ENCODE results near the gene ATM. TPM values are rescaled to one million over a fixed set of nuclear protein-coding genes. Genes with fewer than 3 reads are reported as not detected.
"Not testable (repeated sequence)": the region's sequence is repeated elsewhere in the genome, so short reads cannot be mapped to it uniquely, and the experiment has no call there.

The ATM gene
- total and polyA plus RNA-seq, 8 donors = 3.1 to 518 (median 117) TPM

- H3K4me3 ChIP-seq = no peak overlapping the region
- intact Hi-C loops (cut with DNase I; ENCODE audit: low total_unique reads) = no loop called here
- no peaks in the 10 kb centered on the region for H3K4me1 ChIP-seq
- TF ChIP-seq CTCF (IDR thresholded peaks at IDR 0.05) (no peak), POLR2A (IDR thresholded peaks at IDR 0.05) (no peak), POLR2AphosphoS5 (IDR thresholded peaks at IDR 0.05) (no peak), EP300 (IDR thresholded peaks at IDR 0.05) (no peak)
- no peak for DNase-seq
- whole genome bisulfite sequencing, 5 donors = 41 to 60% (median 53%) methylated on average over 1 of the region's 1 CpG
- H3K27ac ChIP-seq = no peak overlapping the region
- H3K27me3 ChIP-seq = no peaks in the 10 kb centered on the region
- H3K36me3 ChIP-seq = no peaks in the 10 kb centered on the region
- no peaks in the 10 kb centered on the region for H3K9me3 ChIP-seq
Measured at GRCh38 chr11:108403052-108403451, 180.2 kb downstream of the ATM start.

GRCh38 chr11:108405706-108406105 is 182.8 kb downstream of the ATM start:
- Histone ChIP-seq H3K27me3 (no peaks in the 10 kb centered on the region), H3K27ac (no peak overlapping the region), H3K4me1 (no peaks in the 10 kb centered on the region), H3K36me3 (no peaks in the 10 kb centered on the region), H3K4me3 (no peak overlapping the region), H3K9me3 (no peaks in the 10 kb centered on the region)
- WGBS, 5 donors = 68 to 91% (median 84%) methylated on average over 1 of the region's 1 CpG
- intact Hi-C loops (cut with DNase I; ENCODE audit: low total_unique reads) = no loop called here
- TF ChIP-seq POLR2AphosphoS5 (IDR thresholded peaks at IDR 0.05) (no peak), POLR2A (IDR thresholded peaks at IDR 0.05) (no peak), CTCF (IDR thresholded peaks at IDR 0.05) (no peak), EP300 (IDR thresholded peaks at IDR 0.05) (no peak)
- no peak for DNase-seq

- intact Hi-C loops (cut with DNase I; ENCODE audit: low total_unique reads) = loop anchor here (10.0 kb wide), 1 partner anchor 230 kb away; no protein-coding TSS in a partner anchor
- TF ChIP-seq CTCF (IDR thresholded peaks at IDR 0.05) (no peak), POLR2AphosphoS5 (IDR thresholded peaks at IDR 0.05) (no peak), POLR2A (IDR thresholded peaks at IDR 0.05) (no peak), EP300 (IDR thresholded peaks at IDR 0.05) (no peak)
- DNase-seq = no peak
- Histone ChIP-seq H3K27me3 (no peaks in the 10 kb centered on the region), H3K4me1 (no peaks in the 10 kb centered on the region), H3K36me3 (no peaks in the 10 kb centered on the region), H3K27ac (no peak overlapping the region), H3K9me3 (peaks cover 0 to 13% (median 0%) of the 10 kb centered on the region in 4 donors), H3K4me3 (no peak overlapping the region)
Measured at GRCh38 chr11:108414958-108415357, 192.1 kb downstream of the ATM start.

- intact Hi-C loops (cut with DNase I; ENCODE audit: low total_unique reads) = loop anchor here (10.0 kb wide), 1 partner anchor 227 kb away; no protein-coding TSS in a partner anchor
- peak in 4 of 7 experiments; percentile 7 to 48 (median 37) for TF ChIP-seq CTCF (IDR thresholded peaks at IDR 0.05)
- not testable (repeated sequence) for H3K27ac ChIP-seq, H3K4me3 ChIP-seq, H3K27me3 ChIP-seq, H3K36me3 ChIP-seq, H3K4me1 ChIP-seq
- 56 to 71% (median 65%) methylated on average over 2 of the region's 2 CpGs for WGBS, 5 donors
- peaks cover 0 to 13% (median 0%) of the 10 kb centered on the region in 4 donors for H3K9me3 ChIP-seq
- peak; percentile 20 to 60 for DNase-seq
Measured at GRCh38 chr11:108417551-108417950, 194.7 kb downstream of the ATM start.

Small RNA genes lying within 50 kb of the gene (small RNA-seq; reads per million reads assigned to genes)
- gene RF00019 = 0 reads per million in 4 donors

Other genes with a start within 250 kb of the ATM start
- 10 to 100 TPM; 24.0 to 98.0 (median 49.1) TPM for gene CUL5, start 214.2 kb upstream of the ATM start, total RNA-seq
- 1 to 10 TPM; 5.0 to 9.5 (median 5.1) TPM for gene CUL5, start 214.2 kb upstream of the ATM start, polyA plus RNA-seq
- gene ACAT1, start 101.5 kb upstream of the ATM start, total RNA-seq = 100 to 1,000 TPM in 2 of 5 donors, 10 to 100 TPM in 3; 24.1 to 162 (median 69.0) TPM
- gene ACAT1, start 101.5 kb upstream of the ATM start, polyA plus RNA-seq = 10 to 100 TPM; 80.7 to 95.2 (median 81.0) TPM
- 10 to 100 TPM in 4 of 5 donors, 1 to 10 TPM in 1; 4.6 to 36.6 (median 19.0) TPM for gene NPAT, start 429 bp upstream of the ATM start, total RNA-seq
- 1 to 10 TPM; 2.1 to 3.5 (median 2.1) TPM for gene NPAT, start 429 bp upstream of the ATM start, polyA plus RNA-seq
- gene C11orf65, start 244.5 kb downstream of the ATM start, total RNA-seq = 1 to 10 TPM in 1 of 5 donors, not detected in 4; 5.0 TPM
- 1 to 10 TPM in 1 of 3 donors, under 1 TPM in 1, not detected in 1; 0.33 to 1.1 TPM for gene C11orf65, start 244.5 kb downstream of the ATM start, polyA plus RNA-seq